SKM-1 treated with dmso at 0.1 percent for 144 hours (cell line): Measurements from ENCODE around the gene GRM4.

ENCODE experiments used
- DNase-seq: peaks from one replicate; lab custom pipeline; 2025; ENCODE audit not compliant: unreplicated experiment; lab: John Stamatoyannopoulos, UW

GRM4 gene

GRCh38 chr6:33983109-33983716, 162.7 kb downstream of the GRM4 start:
- DNase-seq = no peak

GRCh38 chr6:33981861-33982260, 164.0 kb downstream of the GRM4 start:
- DNase-seq = no peak

GRCh38 chr6:33981421-33981820, 164.5 kb downstream of the GRM4 start:
- DNase-seq = no peak

GRCh38 chr6:33980176-33981175, 165.4 kb downstream of the GRM4 start:
- no peak for DNase-seq

- DNase-seq = no peak
Observed at GRCh38 chr6:33979750-33980149, 166.1 kb downstream of the GRM4 start.

- no peak for DNase-seq
Observed at GRCh38 chr6:33978412-33979150, 167.3 kb downstream of the GRM4 start.

GRCh38 chr6:33977606-33978411, 168.1 kb downstream of the GRM4 start:
- no peak for DNase-seq

GRCh38 chr6:33976437-33977360, 169.2 kb downstream of the GRM4 start:
- no peak for DNase-seq

- no peak for DNase-seq
Observed at GRCh38 chr6:33975661-33976436, 170.0 kb downstream of the GRM4 start.

- no peak for DNase-seq
Observed at GRCh38 chr6:33974471-33974870, 171.4 kb downstream of the GRM4 start.

- no peak for DNase-seq
Observed at GRCh38 chr6:33974030-33974429, 171.9 kb downstream of the GRM4 start.

GRCh38 chr6:33971580-33971979, 174.3 kb downstream of the GRM4 start:
- DNase-seq = no peak
